Effector memory CD4-positive, alpha-beta T cell (primary cell): ENCODE results near the gene NLRP5.
"Not testable (repeated sequence)": the region's sequence is repeated elsewhere in the genome, so short reads cannot be mapped to it uniquely, and the experiment has no call there.

Source experiments
- DNase-seq, 3 donors: peaks; one replicate each; pipeline ENCODE4 v3.0.0-alpha.2; 2020
- H3K27ac ChIP-seq: 2 replicates; pipeline ENCODE4 v1.7.0; 2013; ENCODE audit warnings: mild to moderate bottlenecking, low read length, moderate library complexity; ENCODE audit not compliant: insufficient read depth, poor library complexity, severe bottlenecking
- H3K27me3 ChIP-seq: replicated peaks from 2 replicates; pipeline ENCODE4 v1.7.0; 2013; ENCODE audit warnings: mild to moderate bottlenecking, low read length; ENCODE audit not compliant: insufficient read depth, control insufficient read depth, poor library complexity, severe bottlenecking
- H3K36me3 ChIP-seq: 2 replicates; pipeline ENCODE4 v1.7.0; 2013; ENCODE audit warnings: mild to moderate bottlenecking, low read length, moderate library complexity; ENCODE audit not compliant: control insufficient read depth, insufficient read depth
- H3K4me1 ChIP-seq: 2 replicates; pipeline ENCODE4 v1.7.0; 2013; ENCODE audit warnings: low read length, mild to moderate bottlenecking; ENCODE audit not compliant: control insufficient read depth, insufficient read depth, poor library complexity, severe bottlenecking
- H3K4me3 ChIP-seq: 2 replicates; pipeline ENCODE4 v1.7.0; 2013; ENCODE audit warnings: low read length, low read depth, mild to moderate bottlenecking; ENCODE audit not compliant: insufficient read depth, poor library complexity, severe bottlenecking
- H3K9me3 ChIP-seq: 2 replicates; pipeline ENCODE4 v1.7.0; 2013; ENCODE audit warnings: mild to moderate bottlenecking, low read length, moderate library complexity; ENCODE audit not compliant: control insufficient read depth

Gene NLRP5

GRCh38 chr19:55980415-55980814 is 6.2 kb upstream of the NLRP5 start:
- DNase-seq, result no peak
- Histone ChIP-seq H3K36me3 (no peaks in the 10 kb centered on the region), H3K9me3 (peaks cover 8% of the 10 kb centered on the region)

GRCh38 chr19:55985254-55985653 is 1.3 kb upstream of the NLRP5 start:
- no peaks in the 10 kb centered on the region for H3K9me3 ChIP-seq
- no peaks in the 10 kb centered on the region for H3K36me3 ChIP-seq
- H3K4me3 ChIP-seq, result no peak overlapping the region
- no peaks in the 10 kb centered on the region for H3K4me1 ChIP-seq
- H3K27me3 ChIP-seq, result no peaks in the 10 kb centered on the region
- no peak overlapping the region for H3K27ac ChIP-seq
- no peak for DNase-seq

More at GRCh38 chr19:55980415-55980814, 6.2 kb upstream of the NLRP5 start:
- no peak overlapping the region for H3K27ac ChIP-seq
- no peaks in the 10 kb centered on the region for H3K4me1 ChIP-seq
- no peak overlapping the region for H3K4me3 ChIP-seq
- H3K27me3 ChIP-seq, result no peaks in the 10 kb centered on the region

- Histone ChIP-seq H3K9me3 (no peaks in the 10 kb centered on the region), H3K36me3 (no peaks in the 10 kb centered on the region), H3K27me3 (no peaks in the 10 kb centered on the region), H3K27ac (no peak overlapping the region), H3K4me3 (no peak overlapping the region), H3K4me1 (no peaks in the 10 kb centered on the region)
- DNase-seq, result no peak
Measured at GRCh38 chr19:55990831-55991230, 4.3 kb downstream of the NLRP5 start.

- Histone ChIP-seq H3K27ac (no peak overlapping the region), H3K27me3 (no peaks in the 10 kb centered on the region), H3K9me3 (no peaks in the 10 kb centered on the region), H3K4me3 (no peak overlapping the region), H3K4me1 (no peaks in the 10 kb centered on the region), H3K36me3 (no peaks in the 10 kb centered on the region)
- DNase-seq, result no peak
Measured at GRCh38 chr19:55993492-55993891, 6.9 kb downstream of the NLRP5 start.

- Histone ChIP-seq H3K36me3 (no peaks in the 10 kb centered on the region), H3K4me1 (no peaks in the 10 kb centered on the region), H3K27me3 (no peaks in the 10 kb centered on the region), H3K4me3 (no peak overlapping the region), H3K27ac (no peak overlapping the region), H3K9me3 (no peaks in the 10 kb centered on the region)
- DNase-seq, result no peak
Measured at GRCh38 chr19:56014765-56015164, 28.2 kb downstream of the NLRP5 start.

- H3K9me3 ChIP-seq, result no peaks in the 10 kb centered on the region
- H3K4me1 ChIP-seq, result no peaks in the 10 kb centered on the region
- no peak overlapping the region for H3K27ac ChIP-seq
- H3K4me3 ChIP-seq, result no peak overlapping the region
- no peaks in the 10 kb centered on the region for H3K36me3 ChIP-seq
- no peaks in the 10 kb centered on the region for H3K27me3 ChIP-seq
- no peak for DNase-seq
Measured at GRCh38 chr19:56015756-56016155, 29.2 kb downstream of the NLRP5 start.

GRCh38 chr19:56019325-56019724 is 32.8 kb downstream of the NLRP5 start:
- H3K4me1 ChIP-seq, H3K9me3 ChIP-seq, DNase-seq, H3K36me3 ChIP-seq, H3K27me3 ChIP-seq, H3K27ac ChIP-seq, H3K4me3 ChIP-seq: not testable (repeated sequence)

GRCh38 chr19:56020355-56020975 is 33.9 kb downstream of the NLRP5 start:
- not testable (repeated sequence) for H3K36me3 ChIP-seq, DNase-seq, H3K9me3 ChIP-seq

GRCh38 chr19:56026769-56027168 is 40.2 kb downstream of the NLRP5 start:
- Histone ChIP-seq H3K36me3 (no peaks in the 10 kb centered on the region), H3K4me3 (no peak overlapping the region), H3K27ac (no peak overlapping the region), H3K27me3 (no peaks in the 10 kb centered on the region), H3K9me3 (no peaks in the 10 kb centered on the region), H3K4me1 (no peaks in the 10 kb centered on the region)
- no peak for DNase-seq

More at GRCh38 chr19:56020355-56020975, 33.9 kb downstream of the NLRP5 start:
- H3K4me3 ChIP-seq, H3K4me1 ChIP-seq, H3K27ac ChIP-seq, H3K27me3 ChIP-seq: not testable (repeated sequence)

GRCh38 chr19:56053596-56053995 is 67.0 kb downstream of the NLRP5 start:
- H3K27me3 ChIP-seq, result no peaks in the 10 kb centered on the region
- no peaks in the 10 kb centered on the region for H3K36me3 ChIP-seq
- no peak for DNase-seq
- no peaks in the 10 kb centered on the region for H3K9me3 ChIP-seq
- H3K4me1 ChIP-seq, result no peaks in the 10 kb centered on the region
- H3K27ac ChIP-seq, result no peak overlapping the region
- H3K4me3 ChIP-seq, result no peak overlapping the region
